Middle frontal gyrus (tissue), 1 donor: Measurements from ENCODE around the gene KDR.

Experiments
- DNase-seq: peaks from one replicate; pipeline ENCODE4 v3.0.0-alpha.2; 2015; ENCODE audit warnings: low spot score; ENCODE audit errors: extremely low spot score

The KDR gene

DNA sequence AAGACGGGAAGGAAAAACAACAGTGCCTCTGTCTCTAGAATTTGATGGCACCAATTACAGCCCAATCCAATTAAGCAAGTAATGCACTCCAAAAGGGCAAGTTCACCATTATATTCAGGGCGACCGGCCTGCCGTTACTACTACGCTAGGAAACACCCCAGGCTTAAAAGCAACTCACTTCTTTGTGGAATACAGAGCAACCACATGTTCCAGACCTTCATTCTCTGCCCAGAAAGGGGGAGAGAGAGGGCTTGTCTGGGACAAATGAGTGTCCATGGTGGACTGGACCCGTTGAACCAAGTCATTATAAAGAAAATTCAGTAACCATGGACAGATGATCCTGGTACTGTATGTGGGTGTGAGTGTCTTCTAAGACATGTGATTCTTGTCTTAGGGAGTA is 1.6 kb downstream of the KDR start:
- no peak for DNase-seq

DNA sequence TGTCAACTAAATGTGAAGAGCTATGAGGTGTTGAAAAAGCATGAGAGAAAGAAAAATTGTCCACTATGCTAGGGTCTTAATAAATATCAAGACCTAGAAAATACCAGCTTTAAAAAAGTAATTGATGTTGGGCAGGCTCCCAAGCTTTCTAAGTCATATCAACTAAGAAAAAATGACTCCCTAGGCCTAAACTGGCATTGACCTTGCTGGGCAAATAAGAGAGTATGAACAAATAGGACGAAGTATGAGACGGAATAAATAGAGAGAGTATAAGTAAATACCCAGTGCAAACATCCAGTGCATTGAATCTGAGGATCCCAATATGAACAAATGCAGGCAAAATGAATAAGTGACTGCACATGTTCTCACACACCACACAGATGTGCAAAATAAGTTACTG is 3.2 kb downstream of the KDR start:
- DNase-seq: no peak

DNA sequence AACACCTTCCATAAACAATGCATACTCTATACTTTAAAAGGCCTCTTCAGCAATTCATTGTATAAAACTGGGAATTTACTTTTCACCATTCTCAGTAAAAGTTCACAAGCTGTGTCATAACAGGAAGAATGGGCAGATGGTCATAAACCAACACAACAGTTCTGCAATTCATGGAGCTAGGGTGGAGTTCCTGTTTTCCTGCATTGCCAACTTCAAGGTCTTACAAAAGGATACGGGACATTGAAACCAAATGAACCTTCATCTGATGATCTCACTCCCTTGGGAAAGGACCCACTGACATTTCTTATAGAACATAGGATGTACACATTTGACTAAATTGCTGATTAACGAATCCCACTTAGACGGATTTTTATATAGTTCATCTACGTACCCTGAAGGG is 4.1 kb downstream of the KDR start:
- no peak for DNase-seq

DNA sequence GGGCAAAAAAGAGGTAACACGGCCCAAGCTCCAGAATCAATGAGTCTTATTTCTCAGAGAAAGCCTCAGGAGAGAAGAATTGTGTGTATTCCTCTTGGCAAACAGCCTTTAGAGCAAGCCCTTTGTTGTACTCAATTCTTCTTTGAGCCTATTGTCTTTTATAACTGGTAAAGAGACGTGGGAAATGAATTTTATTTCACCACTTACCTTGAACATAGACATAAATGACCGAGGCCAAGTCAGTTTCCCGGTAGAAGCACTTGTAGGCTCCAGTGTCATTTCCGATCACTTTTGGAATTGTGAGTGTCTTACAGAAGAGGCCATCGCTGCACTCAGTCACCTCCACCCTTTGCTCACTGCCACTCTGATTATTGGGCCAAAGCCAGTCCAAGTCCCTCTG is 7.0 kb downstream of the KDR start:
- DNase-seq: no peak

DNA sequence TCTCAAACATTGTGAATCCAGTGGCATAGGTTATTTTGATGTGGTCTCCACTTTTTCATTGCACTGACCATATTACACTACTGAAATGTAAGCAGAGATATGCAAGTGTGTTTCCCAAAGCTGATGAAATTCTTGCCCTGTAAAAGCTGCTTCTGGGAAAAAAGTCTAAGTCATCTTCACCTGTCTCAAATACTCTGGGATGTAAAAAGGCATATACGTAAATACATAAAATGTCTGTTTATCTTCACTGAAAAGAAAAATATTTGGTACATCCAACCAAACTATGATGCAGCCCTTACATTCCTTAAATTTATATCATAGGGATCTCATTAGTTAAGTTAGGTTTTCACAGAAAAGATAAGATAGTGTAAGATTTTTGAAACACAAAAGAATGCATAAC is 7.9 kb downstream of the KDR start:
- no peak for DNase-seq

DNA sequence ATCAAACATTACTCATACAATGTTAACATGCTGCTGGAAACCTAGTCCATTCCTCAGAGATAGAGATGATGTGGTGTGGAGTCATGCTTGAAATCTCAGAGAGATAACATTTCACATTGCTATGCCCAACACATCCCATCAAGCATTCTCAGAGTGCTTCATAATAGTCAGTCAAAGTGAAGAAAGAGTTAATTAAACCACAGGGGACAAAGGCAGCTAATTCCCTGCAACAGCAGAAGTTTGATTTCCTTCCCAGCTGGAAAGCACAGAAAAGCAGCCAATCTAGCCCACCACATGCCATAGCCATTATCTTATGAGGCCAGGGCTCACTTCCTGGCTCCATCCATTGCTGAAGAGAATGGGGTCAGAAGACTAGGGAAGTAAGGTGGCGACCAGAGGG is 8.9 kb downstream of the KDR start:
- DNase-seq: no peak

DNA sequence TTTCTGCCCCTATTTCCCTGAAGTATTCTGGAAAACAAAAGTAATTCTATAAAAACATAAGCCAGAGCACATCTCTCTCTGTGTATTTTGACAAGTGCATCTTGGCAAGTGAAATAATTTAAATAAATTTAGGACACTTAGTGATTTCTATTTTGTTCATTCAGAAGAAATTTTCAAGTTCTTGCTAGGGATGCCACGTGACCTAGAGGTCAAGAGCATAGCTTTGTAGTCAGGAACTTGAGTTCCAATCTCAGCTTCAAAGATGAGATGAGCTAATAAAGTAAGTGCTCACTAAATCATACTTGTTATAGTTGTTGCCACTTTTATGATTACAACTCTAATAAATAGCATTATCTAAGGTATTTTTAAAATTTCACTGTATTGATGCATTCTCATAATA is 13.8 kb downstream of the KDR start:
- no peak for DNase-seq

DNA sequence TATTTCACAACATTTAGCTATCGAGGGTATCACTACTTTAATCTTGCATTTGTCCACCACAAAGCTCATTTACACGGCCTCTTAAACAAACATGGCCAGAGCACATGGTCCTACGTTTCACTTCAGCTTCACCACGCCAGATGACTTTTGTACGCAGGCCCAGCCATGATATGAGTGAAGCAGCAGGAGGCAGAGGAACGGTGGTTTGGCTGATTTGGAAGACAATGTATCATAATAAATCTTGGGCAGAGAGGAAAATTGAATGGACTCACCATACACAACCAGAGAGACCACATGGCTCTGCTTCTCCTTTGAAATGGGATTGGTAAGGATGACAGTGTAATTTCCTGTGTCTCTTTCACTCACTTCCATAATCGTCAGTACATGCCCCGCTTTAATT is 15.3 kb downstream of the KDR start:
- no peak for DNase-seq

DNA sequence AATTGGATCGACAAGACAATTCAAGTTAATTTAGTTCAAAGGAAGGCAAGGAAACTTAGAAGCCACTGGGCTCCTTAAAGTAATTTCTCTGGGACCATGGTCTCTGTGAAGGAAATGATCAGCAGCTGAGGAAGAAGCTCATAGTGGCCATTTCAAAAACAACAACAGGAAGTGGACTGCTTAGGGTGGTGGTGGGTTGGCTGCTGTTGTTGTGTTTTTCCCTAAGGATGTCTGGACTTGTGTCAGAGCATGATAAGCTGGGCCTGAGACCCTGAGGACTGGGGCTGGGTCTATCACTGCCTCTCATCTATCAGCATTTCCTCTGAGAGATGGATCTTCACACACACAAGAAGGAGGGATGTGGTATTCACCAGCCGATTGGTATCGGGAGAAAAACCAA is 18.3 kb downstream of the KDR start:
- no peak for DNase-seq

DNA sequence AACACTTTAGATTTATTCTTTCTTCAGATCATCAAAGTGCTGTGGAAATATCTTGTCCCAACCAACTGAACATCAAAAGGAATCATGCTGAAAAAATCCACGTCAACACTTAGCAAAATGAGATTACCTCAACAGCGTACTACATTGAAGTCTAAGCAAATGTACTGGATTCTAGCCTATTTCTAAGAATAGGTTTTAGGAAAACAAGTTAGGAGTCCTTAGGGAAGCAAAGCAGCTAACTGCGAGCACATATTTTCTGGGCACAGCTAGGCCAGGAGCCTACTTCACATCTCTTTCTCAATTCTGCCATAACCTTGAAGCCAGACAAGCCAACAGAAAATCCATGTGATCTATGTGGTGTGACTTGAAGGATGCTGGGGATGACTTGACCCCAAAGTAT is 22.2 kb downstream of the KDR start:
- no peak for DNase-seq

DNA sequence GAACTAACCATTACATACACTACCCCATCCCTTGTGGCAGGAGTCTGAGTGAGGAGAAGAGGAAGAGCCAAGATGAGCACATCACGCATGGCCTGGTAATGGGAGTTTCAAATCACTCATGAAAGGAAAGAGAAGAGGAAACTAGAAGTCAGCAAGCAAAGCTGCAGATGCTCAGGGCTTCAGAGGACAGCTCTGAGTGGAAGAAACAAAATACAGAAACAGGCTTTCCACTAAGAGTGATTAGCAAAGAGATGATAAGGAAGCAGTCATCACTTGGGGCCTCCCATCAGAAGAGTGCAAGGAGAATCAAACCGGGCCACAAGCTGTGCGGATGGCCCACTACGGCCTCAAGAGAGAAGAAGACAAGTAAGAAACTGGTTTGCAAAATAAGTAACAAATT is 25.6 kb downstream of the KDR start:
- DNase-seq: no peak

DNA sequence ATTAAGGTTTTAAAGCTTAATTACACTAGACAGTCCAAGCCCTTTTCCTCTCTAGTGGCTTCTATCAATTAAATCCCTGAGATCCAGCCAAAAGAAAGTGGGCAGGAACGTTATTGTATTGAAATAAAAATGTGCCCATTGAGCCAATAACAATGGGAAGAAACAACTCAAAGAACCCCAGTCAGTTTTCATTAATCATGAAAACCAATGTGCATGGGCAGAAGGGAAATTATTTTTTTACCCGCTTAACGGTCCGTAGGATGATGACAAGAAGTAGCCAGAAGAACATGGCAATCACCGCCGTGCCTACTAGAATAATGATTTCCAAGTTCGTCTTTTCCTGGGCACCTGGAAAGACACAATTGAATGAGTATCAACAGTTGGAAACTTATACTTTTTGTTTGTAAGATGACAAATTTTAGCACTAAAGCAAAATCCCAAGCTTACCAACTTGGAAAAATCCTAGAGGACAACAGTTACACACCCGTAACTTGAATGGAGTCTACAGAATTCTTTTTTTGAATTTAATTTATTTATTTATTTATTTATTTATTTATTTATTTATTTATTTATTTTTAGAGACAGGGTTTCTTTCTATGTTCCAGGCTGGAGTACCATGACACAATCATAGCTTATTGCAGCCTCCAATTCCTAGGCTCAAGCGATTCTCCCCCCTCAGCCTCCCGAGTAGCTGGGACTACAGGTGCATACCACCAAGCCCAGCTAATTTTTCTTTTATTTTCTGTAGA is 26.8 kb downstream of the KDR start:
- DNase-seq: no peak

DNA sequence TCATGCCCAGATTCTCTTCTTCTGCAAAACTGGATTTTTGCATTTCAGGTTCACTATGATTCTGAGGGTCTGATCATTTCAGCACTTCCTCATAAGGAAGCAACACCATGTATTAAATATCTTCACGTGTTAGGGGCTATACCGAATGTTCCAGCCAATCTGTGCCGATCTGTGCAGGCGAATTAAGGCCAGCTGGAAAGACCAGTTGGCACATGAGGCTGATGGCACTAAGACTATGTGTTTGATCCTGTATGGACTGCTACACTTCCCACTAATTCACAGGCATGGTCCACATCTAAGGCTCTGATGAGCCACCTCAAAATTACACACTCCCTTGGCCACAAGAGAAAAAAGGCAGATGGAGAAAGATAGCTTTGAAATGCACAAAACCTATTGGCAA is 28.8 kb downstream of the KDR start:
- no peak for DNase-seq

DNA sequence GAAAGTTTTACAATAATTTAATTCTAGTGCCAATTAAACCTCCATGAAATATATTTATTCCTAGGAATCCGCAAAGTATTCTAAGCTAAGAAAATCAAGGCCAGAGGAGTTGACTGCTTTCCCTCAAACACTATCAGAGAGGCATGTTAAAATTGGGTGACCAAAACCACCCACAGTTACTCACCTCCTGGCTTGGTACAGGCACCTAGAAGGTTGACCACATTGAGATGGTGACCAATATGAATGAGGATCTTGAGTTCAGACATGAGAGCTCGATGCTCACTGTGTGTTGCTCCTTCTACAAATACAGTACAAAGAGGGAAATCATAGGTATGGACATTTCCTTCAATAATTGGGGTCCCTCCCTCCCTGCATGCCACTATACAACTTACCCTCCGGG is 29.4 kb downstream of the KDR start:
- no peak for DNase-seq

DNA sequence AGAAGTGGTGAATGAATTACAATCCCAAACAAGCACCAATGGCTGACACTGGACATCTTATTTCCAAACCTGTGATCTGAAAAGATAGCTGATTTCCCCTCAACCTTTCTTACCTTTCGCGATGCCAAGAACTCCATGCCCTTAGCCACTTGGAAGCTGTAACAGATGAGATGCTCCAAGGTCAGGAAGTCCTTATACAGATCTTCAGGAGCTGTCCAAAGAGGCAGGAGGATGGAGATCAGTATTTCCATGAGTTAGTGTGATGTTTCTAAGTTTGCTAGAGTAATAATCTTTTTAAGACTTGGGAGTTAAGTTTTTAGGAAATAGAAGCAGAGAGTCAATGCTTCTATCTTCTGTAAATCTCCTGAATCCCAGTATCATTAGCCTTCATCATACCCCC is 32.9 kb downstream of the KDR start:
- DNase-seq: no peak

DNA sequence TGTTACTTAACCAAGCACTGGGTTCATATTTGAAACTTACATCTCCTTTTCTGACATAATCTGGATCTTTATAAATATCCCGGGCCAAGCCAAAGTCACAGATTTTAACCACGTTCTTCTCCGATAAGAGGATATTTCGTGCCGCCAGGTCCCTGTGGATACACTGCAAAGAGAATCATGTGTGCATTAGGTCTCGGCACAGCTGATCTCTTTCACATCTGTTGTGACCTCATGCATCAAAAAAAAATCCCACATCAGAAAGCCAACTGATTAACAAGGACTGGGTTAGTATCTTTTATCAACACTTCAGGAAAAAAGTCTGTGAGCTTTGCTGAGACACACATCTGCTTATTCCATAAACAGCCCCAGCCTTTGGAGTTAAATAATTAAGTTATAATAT is 35.5 kb downstream of the KDR start:
- no peak for DNase-seq

DNA sequence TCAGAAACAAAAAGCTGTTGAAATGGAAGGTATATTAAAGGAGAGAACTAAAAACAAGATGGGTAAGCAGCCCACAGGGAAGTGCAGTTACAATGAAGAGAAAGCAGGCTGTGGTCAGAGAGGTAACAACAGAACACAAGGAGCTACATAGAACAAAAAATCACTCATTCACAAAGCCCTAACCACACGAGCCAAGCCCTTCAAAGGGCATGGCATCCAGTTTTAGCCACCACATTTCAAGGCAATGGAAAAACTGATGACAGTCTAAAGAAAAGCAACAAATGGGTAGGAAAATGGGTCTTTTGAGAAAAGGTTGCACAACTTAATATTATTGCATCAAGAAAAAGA is 37.5 kb downstream of the KDR start:
- DNase-seq: no peak

DNA sequence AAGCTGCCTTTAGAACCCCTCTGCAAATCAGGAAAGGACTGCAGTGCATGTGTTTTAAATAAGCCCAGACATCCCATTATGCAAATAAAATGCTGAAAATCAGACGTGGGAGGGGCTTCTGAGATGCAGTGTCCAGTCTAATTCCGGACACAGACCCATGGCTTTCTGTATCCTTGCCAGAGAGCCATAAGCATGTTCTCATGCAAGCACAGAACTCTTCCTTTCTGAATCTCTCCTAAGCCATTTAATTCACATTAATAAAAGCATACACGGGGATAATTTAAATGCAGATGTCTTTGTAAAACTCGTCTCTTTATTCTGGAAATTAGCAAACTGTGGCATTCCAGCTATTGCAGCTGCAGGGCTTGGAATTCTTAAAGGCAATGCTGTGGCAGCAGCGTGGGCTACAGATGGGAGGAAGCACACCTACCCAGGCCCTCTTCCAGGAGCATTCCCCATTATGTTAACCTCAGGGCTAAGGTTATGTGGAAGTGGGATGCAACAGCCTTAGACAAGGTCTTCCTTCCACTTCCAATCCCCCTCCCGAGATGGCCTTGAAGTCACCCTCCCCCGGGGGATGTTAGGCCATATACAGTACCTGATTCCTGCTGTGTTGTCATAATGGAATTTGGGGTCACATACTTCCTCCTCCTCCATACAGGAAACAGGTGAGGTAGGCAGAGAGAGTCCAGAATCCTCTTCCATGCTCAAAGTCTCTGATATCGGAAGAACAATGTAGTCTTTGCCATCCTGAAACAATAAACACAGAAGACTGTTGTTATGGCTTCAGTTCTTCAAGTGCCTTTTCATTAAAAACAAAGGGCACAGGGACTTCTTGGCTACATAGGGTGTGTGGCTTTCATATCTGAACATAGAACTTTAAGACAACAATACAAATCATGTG is 38.1 kb downstream of the KDR start:
- DNase-seq: no peak

DNA sequence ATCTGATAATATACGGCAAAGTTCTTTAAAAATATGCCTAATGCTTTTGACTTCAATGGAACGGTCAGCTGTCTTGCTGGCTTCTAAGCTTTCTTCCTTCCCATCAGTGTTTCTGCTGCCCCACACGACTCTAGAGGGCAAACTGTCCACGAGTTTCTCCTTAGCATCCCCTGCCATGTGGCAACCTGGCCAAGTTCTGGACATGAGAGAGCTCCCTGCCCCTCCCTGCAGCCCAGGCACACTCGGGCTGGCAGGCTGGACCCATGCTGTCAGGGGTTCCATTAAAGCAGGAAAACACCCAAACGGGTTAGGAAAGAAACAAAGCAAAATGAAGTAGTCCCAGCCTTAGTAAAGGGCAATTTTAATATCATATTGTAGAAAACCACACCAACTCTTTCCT is 38.8 kb downstream of the KDR start:
- DNase-seq: no peak

DNA sequence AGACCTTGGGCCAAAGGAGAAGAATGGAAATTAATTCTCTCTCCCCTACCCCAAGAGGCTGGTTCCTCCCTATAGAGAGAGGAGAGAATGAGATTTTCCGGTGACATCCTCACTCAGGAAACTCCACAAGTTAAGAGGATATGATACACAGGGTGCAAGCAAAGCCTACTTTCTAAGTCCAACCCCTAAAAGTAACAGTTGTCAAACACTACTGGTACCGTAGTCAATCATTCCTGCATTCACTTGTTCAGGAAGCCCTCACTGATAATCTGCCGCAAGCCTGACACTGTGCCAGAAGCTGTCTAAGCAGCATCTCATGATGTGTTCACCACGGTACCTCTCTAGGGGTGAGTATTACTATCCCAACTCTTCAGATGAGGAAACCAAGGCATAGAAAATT is 41.7 kb downstream of the KDR start:
- no peak for DNase-seq

DNA sequence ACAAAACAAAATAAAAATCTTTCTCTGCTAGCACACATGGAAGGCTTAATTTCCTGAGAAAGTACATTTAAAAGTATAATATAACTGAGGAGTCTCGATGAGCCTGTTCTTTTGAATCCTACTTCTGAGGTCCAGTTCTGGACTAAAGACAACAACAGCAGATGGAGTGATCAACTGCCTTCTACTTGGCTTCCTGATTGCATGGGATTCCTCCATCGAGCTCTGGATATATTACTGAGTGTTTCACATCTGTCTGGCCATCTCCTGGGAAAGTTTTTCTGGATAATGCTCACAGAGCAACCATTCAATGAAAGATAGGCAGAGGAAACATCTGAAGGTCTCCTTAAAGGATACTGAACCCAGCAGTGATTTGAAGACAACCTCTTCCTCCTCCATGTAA is 42.6 kb downstream of the KDR start:
- no peak for DNase-seq

DNA sequence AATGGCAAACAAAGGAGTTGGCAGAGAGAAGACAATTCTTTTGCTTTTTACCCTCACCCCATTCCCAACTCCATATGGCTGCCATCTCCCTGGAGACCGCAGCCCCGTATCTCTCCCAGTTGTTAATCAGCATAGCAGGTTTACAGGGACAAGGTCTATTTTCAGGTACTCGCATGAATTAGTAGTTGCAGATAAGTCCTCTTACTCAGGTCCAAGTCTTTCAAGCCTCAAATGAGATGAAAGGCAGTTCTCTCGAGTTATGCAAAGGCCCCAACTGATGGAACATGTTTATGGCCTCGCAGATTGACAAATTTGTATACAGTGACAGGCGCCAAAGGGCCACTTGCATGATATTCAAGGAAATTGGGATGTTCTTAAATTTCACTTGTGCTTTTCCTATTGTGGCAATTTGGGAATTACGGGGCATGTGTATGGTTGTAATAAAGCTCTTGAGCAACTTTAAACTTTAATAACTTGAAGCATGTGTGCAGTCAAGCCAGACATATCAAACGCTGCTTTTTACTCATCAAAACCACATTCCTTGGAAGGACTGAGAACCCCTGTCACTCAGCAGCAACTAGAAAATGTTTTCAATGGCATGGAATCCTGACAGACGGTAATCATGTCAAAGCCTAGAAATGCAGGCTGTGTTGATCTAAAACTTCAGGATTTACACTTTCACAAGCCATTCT is 45.1 kb downstream of the KDR start:
- DNase-seq: no peak
